HG02938 (cell line): Measurements from ENCODE around the gene SLC38A10.

Experiments used
- ATAC-seq: cut with Tn5 transposase; IDR thresholded peaks from one replicate; pipeline ENCODE4 v1.9.1; 2021; ENCODE audit warnings: mild to moderate bottlenecking, moderate library complexity; ENCODE audit not compliant: unreplicated experiment

Gene SLC38A10

GRCh38 chr17:81258292-81258691 lies 36.8 kb downstream of the SLC38A10 start:
- ATAC-seq: no peak

DNA sequence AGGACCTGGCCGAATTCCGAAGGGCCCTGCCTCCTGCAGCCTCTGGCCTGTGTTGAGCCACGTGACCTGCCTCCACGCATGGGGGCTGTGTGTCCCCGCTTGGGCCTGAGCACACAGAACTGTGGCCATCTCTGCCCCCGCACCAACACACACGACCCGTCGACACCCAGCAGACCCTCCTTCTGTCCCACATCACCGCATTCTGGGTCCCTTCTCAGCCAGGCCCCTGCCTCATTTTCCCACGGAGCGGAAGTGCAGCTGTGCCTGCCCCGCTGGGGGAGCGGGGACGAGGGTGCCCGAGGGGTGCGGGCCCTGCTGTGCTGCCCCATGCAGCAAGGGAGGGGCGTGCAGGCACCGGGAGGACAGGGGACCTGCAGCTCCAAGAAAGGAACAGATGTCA lies 37.6 kb downstream of the SLC38A10 start:
- ATAC-seq: no peak

GRCh38 chr17:81256616-81257015 lies 38.5 kb downstream of the SLC38A10 start:
- no peak for ATAC-seq

DNA sequence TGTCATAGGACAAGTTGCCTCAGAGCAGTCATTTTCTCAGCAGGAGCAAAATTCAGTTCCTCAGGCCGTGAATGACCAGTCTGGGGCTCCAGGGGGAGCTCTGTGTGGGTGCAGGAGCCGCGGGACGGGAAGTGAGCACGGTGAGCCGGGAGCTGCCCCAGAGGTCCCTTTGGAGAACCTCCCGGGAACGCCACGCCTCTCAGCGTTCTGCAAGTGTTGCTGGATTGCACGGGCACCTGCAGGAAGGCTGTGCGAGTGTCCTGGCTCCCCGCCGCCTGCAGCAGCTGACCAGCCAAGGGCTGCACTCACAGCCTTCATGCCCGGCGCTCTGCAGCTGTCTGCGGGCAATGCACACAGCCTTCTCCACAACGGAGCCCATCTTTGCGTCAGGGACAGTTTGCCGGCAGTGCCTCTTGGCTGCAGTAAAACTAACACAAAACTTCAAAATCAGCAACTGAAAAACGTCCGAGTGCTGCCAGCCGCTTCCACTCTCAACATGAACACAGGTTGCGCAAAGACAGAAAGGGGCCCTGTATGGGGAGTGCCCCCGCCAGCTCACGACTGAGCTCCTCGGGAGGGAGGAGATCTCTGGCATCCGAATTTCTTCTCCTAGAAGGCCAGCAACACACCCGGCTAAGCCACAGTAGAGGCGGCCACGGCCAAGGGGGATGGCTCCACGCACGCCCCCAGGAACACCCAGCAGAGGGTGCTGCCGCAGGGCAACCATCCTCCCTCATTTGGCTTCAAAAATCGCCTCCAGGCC lies 40.0 kb downstream of the SLC38A10 start:
- no peak for ATAC-seq

DNA sequence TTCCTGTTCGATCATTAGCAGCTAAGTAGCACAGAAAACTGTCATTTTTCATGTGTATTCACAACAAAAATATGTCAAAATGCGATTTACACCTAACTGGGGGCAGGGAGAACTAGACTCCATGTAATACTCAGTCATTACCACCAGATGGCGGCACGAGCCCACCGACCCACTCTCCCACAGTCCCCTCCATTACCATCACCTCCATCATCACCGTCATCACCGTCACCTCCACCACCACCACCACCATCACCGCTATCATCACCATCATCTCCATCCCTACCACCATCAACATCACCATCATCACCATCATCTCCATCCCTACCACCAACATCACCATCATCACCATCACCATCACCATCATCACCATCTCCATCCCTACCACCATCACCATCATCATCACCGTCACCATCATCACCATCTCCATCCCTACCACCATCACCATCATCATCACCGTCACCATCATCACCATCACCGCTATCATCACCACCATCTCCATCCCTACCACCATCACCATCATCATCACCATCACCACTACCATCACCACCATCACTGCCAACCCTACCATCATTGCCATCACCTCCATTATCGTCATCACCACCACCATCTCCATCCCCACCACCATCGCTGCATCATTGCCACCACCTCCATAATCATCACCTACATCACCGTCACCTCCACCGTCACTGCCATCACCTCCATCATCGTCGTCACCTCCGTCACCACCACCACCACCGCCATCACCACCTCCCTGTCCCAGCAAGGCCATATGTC lies 41.6 kb downstream of the SLC38A10 start:
- no peak for ATAC-seq

GRCh38 chr17:81252987-81253329 lies 42.1 kb downstream of the SLC38A10 start:
- ATAC-seq: no peak

- ATAC-seq: no peak
Measured at GRCh38 chr17:81252326-81252986, 42.7 kb downstream of the SLC38A10 start.

DNA sequence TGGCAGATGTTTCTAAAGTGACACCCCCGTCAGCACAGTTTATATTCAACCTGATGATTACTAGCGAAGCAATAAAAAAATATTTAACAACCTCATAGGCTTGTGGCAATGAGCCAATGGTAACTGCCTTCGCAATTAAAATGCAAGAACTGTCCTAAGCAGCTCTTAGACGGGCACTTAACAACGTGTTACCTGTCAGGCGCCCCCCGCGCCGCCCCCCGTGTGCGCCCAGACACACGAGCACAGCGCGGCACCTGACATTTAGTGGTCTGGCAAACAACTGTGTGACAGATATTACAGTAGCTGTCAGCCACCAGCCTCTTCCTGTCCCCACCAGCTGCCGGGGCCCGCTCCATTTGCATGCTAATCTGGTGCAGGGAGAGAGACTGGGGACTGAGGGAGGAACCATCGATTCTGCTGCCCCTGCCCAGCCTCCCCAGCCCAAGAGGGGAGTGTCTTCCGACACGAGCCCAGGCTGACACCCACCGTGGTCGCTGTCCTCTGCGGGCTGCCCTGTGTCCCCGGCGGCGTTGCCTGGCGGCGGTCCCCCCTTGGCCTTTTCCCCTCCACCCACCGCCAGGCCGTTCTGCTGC lies 43.3 kb downstream of the SLC38A10 start:
- no peak for ATAC-seq

- no peak for ATAC-seq
Measured at GRCh38 chr17:81251094-81251708, 43.9 kb downstream of the SLC38A10 start.

DNA sequence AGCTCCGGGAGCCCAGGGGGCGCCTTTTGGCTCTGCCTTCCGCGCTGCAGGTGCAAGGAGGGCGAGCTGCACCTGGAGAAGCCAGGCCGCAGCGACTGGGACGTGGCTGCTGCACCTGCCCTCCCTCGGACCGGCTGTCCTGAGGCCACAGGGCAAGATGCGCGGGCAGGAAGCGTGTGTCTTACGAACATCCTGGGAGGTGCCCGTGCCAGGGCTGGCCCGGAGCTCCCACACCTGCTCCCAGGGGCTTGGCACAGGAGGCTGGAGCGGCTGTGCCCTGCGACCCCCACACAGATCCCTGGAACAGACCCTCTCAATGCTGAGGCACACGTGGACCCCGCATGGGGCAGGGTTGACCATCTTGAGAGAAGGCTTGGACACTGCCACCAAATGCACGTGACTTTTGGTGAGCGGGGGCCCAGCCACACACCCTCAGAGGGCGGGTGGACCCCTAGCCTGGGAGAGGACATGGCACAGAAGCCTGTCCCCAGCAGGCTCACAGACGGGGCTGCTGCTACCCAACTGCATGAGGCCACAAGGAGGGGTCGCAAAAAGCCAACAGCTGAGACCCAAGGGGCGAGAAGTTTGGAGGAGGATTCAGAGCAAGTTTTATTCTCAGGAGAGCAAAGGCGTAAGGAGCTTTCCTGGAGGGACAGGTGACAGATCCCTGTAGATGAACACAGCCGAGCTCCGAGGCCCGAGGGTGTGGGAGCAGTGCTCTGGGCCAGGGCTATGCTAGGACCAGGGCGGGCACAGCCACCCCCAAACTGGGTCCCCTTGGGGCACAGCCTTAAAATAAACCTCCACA lies 44.6 kb downstream of the SLC38A10 start:
- no peak for ATAC-seq

GRCh38 chr17:81249223-81250040 lies 45.7 kb downstream of the SLC38A10 start:
- ATAC-seq: no peak

- no peak for ATAC-seq
Measured at GRCh38 chr17:81248649-81249048, 46.5 kb downstream of the SLC38A10 start.

DNA sequence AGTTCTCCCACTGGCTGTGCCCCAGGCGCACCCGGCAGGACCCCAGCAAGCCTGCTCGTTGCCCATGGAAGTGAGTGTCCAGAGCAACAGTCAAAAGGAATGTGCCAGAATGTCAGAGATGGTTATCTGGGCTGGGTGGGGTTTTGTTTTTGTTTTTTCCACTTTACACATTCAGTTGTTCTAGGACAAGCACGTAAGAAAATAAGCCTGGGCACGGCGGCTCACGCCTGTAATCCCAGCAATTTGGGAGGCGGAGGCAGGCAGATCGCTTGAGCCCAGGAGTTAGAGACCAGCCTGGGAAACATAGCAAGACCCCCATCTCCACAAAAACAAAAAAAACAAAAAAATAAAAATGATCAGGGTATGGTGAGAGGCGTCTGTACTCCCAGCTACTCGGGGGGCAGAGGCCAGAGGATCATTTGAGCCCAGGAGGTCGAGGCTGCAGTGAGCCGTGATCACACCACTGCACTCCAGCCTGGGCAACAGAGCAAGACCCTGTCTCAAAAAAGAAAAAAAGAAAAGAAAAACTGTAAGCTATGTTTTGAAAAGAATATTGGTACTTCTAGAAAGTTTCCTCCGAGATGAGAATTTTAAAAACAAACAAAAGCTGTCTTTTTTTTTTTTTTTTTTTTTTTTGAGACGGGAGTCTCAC lies 47.6 kb downstream of the SLC38A10 start:
- ATAC-seq: no peak

- ATAC-seq: no peak
Measured at GRCh38 chr17:81246679-81247338, 48.3 kb downstream of the SLC38A10 start.

DNA sequence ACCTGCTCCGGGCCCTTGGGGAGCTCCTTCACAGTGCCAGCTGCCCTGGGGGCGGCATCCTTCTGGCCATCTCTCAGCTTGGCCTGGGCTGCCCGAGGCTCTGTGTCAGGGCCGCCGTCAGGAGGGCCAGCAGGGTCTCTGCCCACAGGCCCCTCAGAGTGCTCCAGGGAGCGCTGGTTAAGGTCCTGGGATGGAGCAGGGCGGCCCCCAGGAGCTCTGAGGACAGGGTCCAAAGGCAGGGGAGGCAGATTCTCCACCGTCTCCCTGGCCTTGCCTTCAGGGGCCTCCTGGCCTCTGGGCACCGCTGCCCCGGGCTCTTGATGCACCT lies 48.8 kb downstream of the SLC38A10 start:
- no peak for ATAC-seq

DNA sequence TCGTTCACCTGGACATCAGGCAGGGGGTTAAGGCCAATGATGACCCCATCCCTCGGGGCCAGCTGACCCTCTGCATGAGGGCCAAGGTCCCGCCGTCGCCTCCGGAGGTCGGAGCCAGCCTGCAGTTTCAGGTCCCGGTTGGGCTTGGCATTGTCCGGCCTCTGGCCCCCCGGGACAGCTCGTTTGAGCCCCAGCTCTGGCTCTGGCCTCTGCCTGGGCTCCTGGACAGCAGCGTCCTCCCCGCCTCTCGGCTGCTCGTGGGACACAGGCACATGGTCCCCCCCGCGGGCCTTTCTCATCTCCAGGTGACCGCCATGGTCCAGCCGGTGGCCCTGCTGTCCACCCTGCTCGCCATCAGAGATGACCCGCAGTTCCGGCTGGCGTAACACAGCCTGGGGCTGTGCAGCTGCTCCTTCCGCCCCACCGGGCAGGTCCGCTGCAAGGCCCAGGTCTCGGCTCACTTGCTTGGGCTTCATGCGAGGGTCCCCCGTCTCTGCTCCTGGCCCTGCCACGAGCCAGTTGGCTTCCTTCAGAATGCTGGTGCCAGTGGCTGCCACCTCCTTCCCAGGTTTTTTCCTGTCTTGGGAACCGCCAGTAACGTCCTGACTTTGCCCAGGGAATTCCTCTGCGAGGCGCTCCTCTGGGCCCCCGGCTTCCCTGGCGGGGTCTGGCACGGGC lies 49.3 kb downstream of the SLC38A10 start:
- no peak for ATAC-seq

DNA sequence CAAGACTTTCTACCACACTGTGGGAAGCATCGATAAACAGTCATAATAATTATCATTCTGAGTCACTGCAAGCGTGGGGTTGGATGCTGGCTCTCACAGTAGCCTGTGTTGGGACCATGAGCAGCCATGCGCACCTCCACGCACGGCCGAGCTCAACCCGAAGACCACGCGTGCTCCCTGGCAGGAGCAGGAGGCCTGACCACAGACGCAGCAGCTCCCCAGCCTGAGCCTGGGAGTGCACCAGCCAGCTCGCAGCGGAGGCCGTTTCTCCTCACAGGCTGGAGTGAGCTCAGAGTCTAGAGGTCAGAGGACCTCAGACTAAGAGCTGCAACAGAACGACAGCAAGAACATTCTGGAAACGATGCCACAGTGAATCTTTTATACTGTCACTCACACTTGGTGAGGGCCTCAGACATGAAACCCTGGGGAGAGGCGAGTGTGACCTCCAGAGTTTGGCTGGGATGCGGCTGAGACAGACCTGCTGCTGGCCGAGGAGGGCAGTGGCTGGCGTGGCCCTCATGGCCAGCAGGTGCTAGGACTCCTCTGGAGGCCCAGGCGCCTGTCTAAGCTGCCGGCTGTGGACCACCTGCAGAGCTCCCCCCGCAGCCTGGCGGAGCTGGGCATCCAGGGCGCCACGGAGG lies 50.0 kb downstream of the SLC38A10 start:
- ATAC-seq: no peak
